Stomach (tissue), 4 donors: Measurements from ENCODE around the gene VPS13D.

Source experiments
- POLR2AphosphoS5 ChIP-seq, 3 donors: sonication (generic); formaldehyde crosslinking; IDR thresholded peaks; one replicate each; pipeline ENCODE4 v1.6.1; 2016; ENCODE audit warnings: antibody characterized with exemption in 3 of 3
- TF ChIP-seq, protein P1 (sequence below), 7 experiments: fragments of 450-650 bp in 4 of 7; fragments of 200-600 bp in 3 of 7; sonication (generic) in 3 of 7; IDR thresholded peaks; one replicate each; pipeline ENCODE4 v1.5.1; 2016 to 2019; ENCODE audit warnings: antibody characterized with exemption in 7 of 7, control low read depth in 2 of 7, mild to moderate bottlenecking in 1 of 7

DNA sequence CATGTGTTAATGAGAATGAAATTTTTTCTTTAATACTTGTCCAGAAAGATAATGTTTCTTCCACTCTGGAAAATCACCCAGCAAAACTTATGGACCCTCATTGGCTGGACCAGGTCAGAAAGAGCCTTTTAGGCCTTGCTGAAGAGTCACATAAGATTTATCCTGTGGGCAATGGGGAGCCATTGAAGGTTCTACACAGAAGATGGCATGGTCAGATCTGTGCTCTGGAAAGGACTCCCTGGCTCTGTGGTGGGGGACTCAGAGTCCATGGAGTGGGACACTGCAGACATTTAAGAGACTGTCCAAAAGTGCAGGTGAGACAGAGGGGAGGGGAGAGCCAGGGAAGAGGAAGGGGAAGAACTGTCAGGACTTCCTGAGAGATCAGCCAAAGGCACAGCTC, 321.8 kb downstream of the VPS13D start:
- TF ChIP-seq, protein P1, sequence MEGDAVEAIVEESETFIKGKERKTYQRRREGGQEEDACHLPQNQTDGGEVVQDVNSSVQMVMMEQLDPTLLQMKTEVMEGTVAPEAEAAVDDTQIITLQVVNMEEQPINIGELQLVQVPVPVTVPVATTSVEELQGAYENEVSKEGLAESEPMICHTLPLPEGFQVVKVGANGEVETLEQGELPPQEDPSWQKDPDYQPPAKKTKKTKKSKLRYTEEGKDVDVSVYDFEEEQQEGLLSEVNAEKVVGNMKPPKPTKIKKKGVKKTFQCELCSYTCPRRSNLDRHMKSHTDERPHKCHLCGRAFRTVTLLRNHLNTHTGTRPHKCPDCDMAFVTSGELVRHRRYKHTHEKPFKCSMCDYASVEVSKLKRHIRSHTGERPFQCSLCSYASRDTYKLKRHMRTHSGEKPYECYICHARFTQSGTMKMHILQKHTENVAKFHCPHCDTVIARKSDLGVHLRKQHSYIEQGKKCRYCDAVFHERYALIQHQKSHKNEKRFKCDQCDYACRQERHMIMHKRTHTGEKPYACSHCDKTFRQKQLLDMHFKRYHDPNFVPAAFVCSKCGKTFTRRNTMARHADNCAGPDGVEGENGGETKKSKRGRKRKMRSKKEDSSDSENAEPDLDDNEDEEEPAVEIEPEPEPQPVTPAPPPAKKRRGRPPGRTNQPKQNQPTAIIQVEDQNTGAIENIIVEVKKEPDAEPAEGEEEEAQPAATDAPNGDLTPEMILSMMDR (IDR thresholded peaks at IDR 0.05) = no peak
- TF ChIP-seq POLR2AphosphoS5 (IDR thresholded peaks at IDR 0.05) = no peak
